Measurements from ENCODE around the gene FAM81B.

DNA sequence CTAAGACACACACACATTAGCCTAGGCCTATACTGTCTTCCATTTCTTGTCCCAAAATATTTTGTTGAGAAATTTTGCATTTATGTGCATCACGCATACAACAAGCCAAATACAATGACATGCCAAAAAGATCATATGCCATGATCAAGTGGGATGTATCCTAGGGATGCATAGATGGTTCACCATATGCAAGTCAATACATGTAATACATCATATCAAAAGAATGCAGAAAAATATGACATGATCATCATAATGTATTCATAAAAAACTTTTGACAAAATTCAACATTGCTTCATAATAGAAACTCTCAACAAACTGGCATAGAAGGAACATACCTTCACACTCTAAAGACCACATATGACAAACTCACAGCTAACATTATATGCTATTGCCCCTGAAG, 5.8 kb upstream of the FAM81B start:
- TF ChIP-seq, protein P1, sequence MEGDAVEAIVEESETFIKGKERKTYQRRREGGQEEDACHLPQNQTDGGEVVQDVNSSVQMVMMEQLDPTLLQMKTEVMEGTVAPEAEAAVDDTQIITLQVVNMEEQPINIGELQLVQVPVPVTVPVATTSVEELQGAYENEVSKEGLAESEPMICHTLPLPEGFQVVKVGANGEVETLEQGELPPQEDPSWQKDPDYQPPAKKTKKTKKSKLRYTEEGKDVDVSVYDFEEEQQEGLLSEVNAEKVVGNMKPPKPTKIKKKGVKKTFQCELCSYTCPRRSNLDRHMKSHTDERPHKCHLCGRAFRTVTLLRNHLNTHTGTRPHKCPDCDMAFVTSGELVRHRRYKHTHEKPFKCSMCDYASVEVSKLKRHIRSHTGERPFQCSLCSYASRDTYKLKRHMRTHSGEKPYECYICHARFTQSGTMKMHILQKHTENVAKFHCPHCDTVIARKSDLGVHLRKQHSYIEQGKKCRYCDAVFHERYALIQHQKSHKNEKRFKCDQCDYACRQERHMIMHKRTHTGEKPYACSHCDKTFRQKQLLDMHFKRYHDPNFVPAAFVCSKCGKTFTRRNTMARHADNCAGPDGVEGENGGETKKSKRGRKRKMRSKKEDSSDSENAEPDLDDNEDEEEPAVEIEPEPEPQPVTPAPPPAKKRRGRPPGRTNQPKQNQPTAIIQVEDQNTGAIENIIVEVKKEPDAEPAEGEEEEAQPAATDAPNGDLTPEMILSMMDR (IDR thresholded peaks at IDR 0.05): no peak
- no peak for TF ChIP-seq POLR2A (IDR thresholded peaks at IDR 0.05)
